Liver (tissue), 9 donors: ENCODE measurements around the gene NTF3. TPM values are rescaled to one million over a fixed set of nuclear protein-coding genes. Genes with fewer than 3 reads are reported as not detected.

ENCODE experiments used
- DNase-seq: peaks from one replicate; pipeline ENCODE4 v3.0.0-alpha.2; 2017; ENCODE audit warnings: low spot score
- H3K27ac ChIP-seq, 2 donors: one replicate each; pipeline ENCODE4 v1.7.0; 2013; ENCODE audit warnings: inconsistent platforms in 2 of 2, low read length in 2 of 2, control low read depth in 1 of 2, low read depth in 1 of 2, mild to moderate bottlenecking in 1 of 2
- H3K27me3 ChIP-seq, 4 donors: one replicate each; pipeline versions ENCODE4 v1.6.1 to v1.7.0; 2013; ENCODE audit warnings: low read length in 3 of 4, inconsistent platforms in 1 of 4, mild to moderate bottlenecking in 1 of 4, moderate library complexity in 1 of 4; ENCODE audit not compliant: control insufficient read depth in 4 of 4, insufficient read depth in 4 of 4
- H3K36me3 ChIP-seq, 4 donors: one replicate each; pipeline versions ENCODE4 v1.6.1 to v1.7.0; 2013; ENCODE audit warnings: low read length in 3 of 4, mild to moderate bottlenecking in 3 of 4, low read depth in 1 of 4, moderate library complexity in 1 of 4; ENCODE audit not compliant: control insufficient read depth in 4 of 4, insufficient read depth in 3 of 4
- H3K4me1 ChIP-seq, 4 donors: one replicate each; pipeline versions ENCODE4 v1.6.1 to v1.7.0; 2013; ENCODE audit warnings: low read length in 3 of 4, mild to moderate bottlenecking in 3 of 4, moderate library complexity in 1 of 4; ENCODE audit not compliant: control insufficient read depth in 4 of 4, insufficient read depth in 4 of 4
- H3K4me3 ChIP-seq, 3 donors: one replicate each; pipeline versions ENCODE4 v1.6.1 to v1.7.0; 2013; ENCODE audit warnings: low read length in 3 of 3, control low read depth in 1 of 3, low read depth in 1 of 3, mild to moderate bottlenecking in 1 of 3
- H3K9ac ChIP-seq, 2 donors: one replicate each; pipeline ENCODE4 v1.7.0; 2013; ENCODE audit warnings: low read length in 2 of 2, mild to moderate bottlenecking in 2 of 2, moderate library complexity in 2 of 2, control low read depth in 1 of 2, low read depth in 1 of 2
- H3K9me3 ChIP-seq, 4 donors: one replicate each; pipeline versions ENCODE4 v1.6.1 to v1.7.0; 2013; ENCODE audit warnings: low read length in 3 of 4; ENCODE audit not compliant: control insufficient read depth in 4 of 4
- CTCF ChIP-seq: fragments of 150-350 bp; IDR thresholded peaks from 2 replicates; pipeline ENCODE4 v1.5.1; 2017; ENCODE audit warnings: improper control_type of control experiment, low read depth, low read length; ENCODE audit not compliant: missing input control
- FOXA1 ChIP-seq: IDR thresholded peaks from 2 replicates; pipeline ENCODE4 v1.6.1; 2016; ENCODE audit warnings: antibody characterized with exemption
- FOXA2 ChIP-seq: IDR thresholded peaks from 2 replicates; pipeline ENCODE4 v1.6.1; 2016; ENCODE audit warnings: antibody characterized with exemption
- GABPA ChIP-seq, 2 donors: IDR thresholded peaks in 1 of 2; conservative IDR thresholded peaks in 1 of 2; 2 replicates each; pipeline ENCODE4 v1.6.1; 2016; ENCODE audit warnings: antibody characterized with exemption in 2 of 2, mild to moderate bottlenecking in 1 of 2, moderate library complexity in 1 of 2
- HNF4A ChIP-seq, 2 donors: conservative IDR thresholded peaks; 2 replicates each; pipeline ENCODE4 v1.6.1; 2016; ENCODE audit warnings: antibody characterized with exemption in 2 of 2, mild to moderate bottlenecking in 2 of 2
- HNF4G ChIP-seq: IDR thresholded peaks from 2 replicates; pipeline ENCODE4 v1.6.1; 2016; ENCODE audit warnings: antibody characterized with exemption
- JUND ChIP-seq, 2 donors: IDR thresholded peaks; 2 replicates each; pipeline ENCODE4 v1.6.1; 2016; ENCODE audit warnings: antibody characterized with exemption in 2 of 2
- MAX ChIP-seq: IDR thresholded peaks from 2 replicates; pipeline ENCODE4 v1.6.1; 2016; ENCODE audit warnings: antibody characterized with exemption
- NR2F2 ChIP-seq: IDR thresholded peaks from 2 replicates; pipeline ENCODE4 v1.6.1; 2016; ENCODE audit warnings: antibody characterized with exemption
- RAD21 ChIP-seq, 2 donors: IDR thresholded peaks; 2 replicates each; pipeline ENCODE4 v1.6.1; 2016; ENCODE audit warnings: antibody characterized with exemption in 2 of 2, mild to moderate bottlenecking in 2 of 2
- REST ChIP-seq: IDR thresholded peaks from 2 replicates; pipeline ENCODE4 v1.6.1; 2016; ENCODE audit warnings: antibody characterized with exemption, mild to moderate bottlenecking
- SP1 ChIP-seq: IDR thresholded peaks from 2 replicates; pipeline ENCODE4 v1.6.1; 2018; ENCODE audit warnings: antibody characterized with exemption, mild to moderate bottlenecking
- TAF1 ChIP-seq: conservative IDR thresholded peaks from 2 replicates; pipeline ENCODE4 v1.6.1; 2016; ENCODE audit warnings: antibody characterized with exemption, mild to moderate bottlenecking
- ZBTB33 ChIP-seq: IDR thresholded peaks from 2 replicates; pipeline ENCODE4 v1.6.1; 2016; ENCODE audit warnings: antibody characterized with exemption
- WGBS: extraction: QIAGEN DNeasy Blood & Tissue Kit; methylation state at CpG from one replicate; pipeline ENCODE4 v1.1.7; 2013; 5-methylcytosine and 5-hydroxymethylcytosine counted together
- polyA plus RNA-seq, 2 donors: library from polyadenylated mRNA; stranded (reverse) in 1 of 2; unstranded in 1 of 2; fragments of 200-250 nt in 1 of 2; fragments of >200 nt in 1 of 2; fragmentation: Nextera tagmentation in 1 of 2; extraction: Ambion mirVana in 1 of 2; gene quantifications; one replicate each; pipeline versions ENCODE4 v1.2.1 to v1.2.3, GENCODE V29; 2013 to 2015
- total RNA-seq, 2 donors: library from RNA; depleted of rRNA; stranded (reverse); fragments of >200 nt; gene quantifications; one replicate each; pipeline ENCODE4 v1.2.3, GENCODE V29; 2014
- donor health status: healthy.
- donor health status: healthy.
- donor health status: healthy.
- donor health status: healthy.
- donor health status: healthy.

NTF3 gene
- total and polyA plus RNA-seq, 4 donors = 0.89 to 2.8 (median 1.5) TPM

GRCh38 chr12:5509557-5509956 lies 77.6 kb downstream of the NTF3 start:
- H3K9ac ChIP-seq = no peak overlapping the region
- no peak overlapping the region for H3K27ac ChIP-seq
- no peak overlapping the region for H3K4me3 ChIP-seq
- H3K4me1 ChIP-seq = peaks cover 0 to 4% (median 0%) of the 10 kb centered on the region in 4 donors
- H3K36me3 ChIP-seq = no peaks in the 10 kb centered on the region
- H3K27me3 ChIP-seq = no peaks in the 10 kb centered on the region
- no peak for DNase-seq
- WGBS = 93% methylated on average over 7 of the region's 7 CpGs
- H3K9me3 ChIP-seq = no peaks in the 10 kb centered on the region
- TF ChIP-seq REST = no peak
- no peak for TF ChIP-seq FOXA1
- no peak for TF ChIP-seq JUND (IDR thresholded peaks at IDR 0.05)
- TF ChIP-seq RAD21 (IDR thresholded peaks at IDR 0.05) = no peak
- TF ChIP-seq FOXA2 = no peak

GRCh38 chr12:5510251-5510805 lies 78.4 kb downstream of the NTF3 start:
- H3K27me3 ChIP-seq = no peaks in the 10 kb centered on the region
- H3K4me1 ChIP-seq = peaks cover 0 to 4% (median 0%) of the 10 kb centered on the region in 4 donors
- no peak for TF ChIP-seq CTCF
- no peak for TF ChIP-seq SP1
- TF ChIP-seq GABPA (IDR thresholded peaks at IDR 0.05 in 1 of 2, conservative IDR thresholded peaks at IDR 0.05 in 1 of 2) = no peak
- TF ChIP-seq NR2F2 = no peak
- H3K27ac ChIP-seq = no peak overlapping the region
- WGBS = 86% methylated on average over 9 of the region's 9 CpGs
- no peaks in the 10 kb centered on the region for H3K9me3 ChIP-seq
- DNase-seq = peak; percentile 13
- no peaks in the 10 kb centered on the region for H3K36me3 ChIP-seq
- H3K4me3 ChIP-seq = no peak overlapping the region
- no peak overlapping the region for H3K9ac ChIP-seq

GRCh38 chr12:5511256-5511643 lies 79.3 kb downstream of the NTF3 start:
- no peak for TF ChIP-seq JUND (IDR thresholded peaks at IDR 0.05)
- TF ChIP-seq RAD21 (IDR thresholded peaks at IDR 0.05) = no peak
- no peak for TF ChIP-seq HNF4G
- no peak for TF ChIP-seq FOXA1
- TF ChIP-seq TAF1 = no peak
- TF ChIP-seq ZBTB33 = no peak
- TF ChIP-seq NR2F2 = no peak
- TF ChIP-seq SP1 = no peak
- no peak for TF ChIP-seq GABPA (IDR thresholded peaks at IDR 0.05 in 1 of 2, conservative IDR thresholded peaks at IDR 0.05 in 1 of 2)
- TF ChIP-seq MAX = no peak
- no peak for TF ChIP-seq HNF4A (conservative IDR thresholded peaks at IDR 0.05)
- Histone ChIP-seq H3K27me3 (no peaks in the 10 kb centered on the region), H3K4me3 (no peak overlapping the region), H3K9ac (no peak overlapping the region), H3K4me1 (peaks cover 0 to 4% (median 0%) of the 10 kb centered on the region in 4 donors), H3K9me3 (no peaks in the 10 kb centered on the region), H3K36me3 (no peaks in the 10 kb centered on the region), H3K27ac (no peak overlapping the region)
- 68% methylated on average over 6 of the region's 6 CpGs for WGBS
- peak; percentile 28 for DNase-seq
